Measurements from ENCODE around the gene RASL11B.

The RASL11B gene

GRCh38 chr4:52823702-52824092 lies 38.4 kb upstream of the RASL11B start:
- Histone ChIP-seq H3K4me3 (IDR thresholded peaks at IDR 0.05; ENCODE audit: insufficient read depth, low read depth, low read length) (no peak overlapping the region), H3K79me2 (ENCODE audit: insufficient read depth, low read depth) (no peaks in the 10 kb centered on the region), H4K20me1 (ENCODE audit: insufficient read depth) (no peaks in the 10 kb centered on the region), H3K9ac (no peak overlapping the region), H3K4me1 (ENCODE audit: low read depth, poor library complexity, severe bottlenecking) (no peaks in the 10 kb centered on the region), H3K4me2 (no peak overlapping the region), H2AFZ (ENCODE audit: low read depth) (no peak overlapping the region), H3K27me3 (ENCODE audit: insufficient read depth, low read depth) (no peaks in the 10 kb centered on the region), H3K27ac (no peak overlapping the region), H3K36me3 (ENCODE audit: insufficient read depth) (no peaks in the 10 kb centered on the region)
- TF ChIP-seq CTCF (conservative IDR thresholded peaks at IDR 0.05; ENCODE audit: low read depth, low read length), result no peak

GRCh38 chr4:52824270-52824602 lies 37.9 kb upstream of the RASL11B start:
- no peak for TF ChIP-seq CTCF (conservative IDR thresholded peaks at IDR 0.05; ENCODE audit: low read depth, low read length)
- H2AFZ ChIP-seq (ENCODE audit: low read depth), result no peak overlapping the region
- no peaks in the 10 kb centered on the region for H3K27me3 ChIP-seq (ENCODE audit: insufficient read depth, low read depth)
- no peaks in the 10 kb centered on the region for H3K79me2 ChIP-seq (ENCODE audit: insufficient read depth, low read depth)
- H4K20me1 ChIP-seq (ENCODE audit: insufficient read depth), result no peaks in the 10 kb centered on the region
- H3K27ac ChIP-seq, result no peak overlapping the region
- H3K4me1 ChIP-seq (ENCODE audit: low read depth, poor library complexity, severe bottlenecking), result no peaks in the 10 kb centered on the region
- H3K36me3 ChIP-seq (ENCODE audit: insufficient read depth), result no peaks in the 10 kb centered on the region
- H3K4me3 ChIP-seq (IDR thresholded peaks at IDR 0.05; ENCODE audit: insufficient read depth, low read depth, low read length), result no peak overlapping the region
- H3K4me2 ChIP-seq, result no peak overlapping the region
- H3K9ac ChIP-seq, result no peak overlapping the region

GRCh38 chr4:52824603-52825459 lies 37.3 kb upstream of the RASL11B start:
- Histone ChIP-seq H3K36me3 (ENCODE audit: insufficient read depth) (no peaks in the 10 kb centered on the region), H3K27ac (no peak overlapping the region), H3K4me3 (IDR thresholded peaks at IDR 0.05; ENCODE audit: insufficient read depth, low read depth, low read length) (no peak overlapping the region), H3K27me3 (ENCODE audit: insufficient read depth, low read depth) (no peaks in the 10 kb centered on the region), H4K20me1 (ENCODE audit: insufficient read depth) (no peaks in the 10 kb centered on the region), H3K79me2 (ENCODE audit: insufficient read depth, low read depth) (no peaks in the 10 kb centered on the region), H3K4me1 (ENCODE audit: low read depth, poor library complexity, severe bottlenecking) (no peaks in the 10 kb centered on the region), H2AFZ (ENCODE audit: low read depth) (no peak overlapping the region), H3K9ac (no peak overlapping the region), H3K4me2 (no peak overlapping the region)
- no peak for TF ChIP-seq CTCF (conservative IDR thresholded peaks at IDR 0.05; ENCODE audit: low read depth, low read length)

- Histone ChIP-seq H4K20me1 (ENCODE audit: insufficient read depth) (no peaks in the 10 kb centered on the region), H3K9ac (no peak overlapping the region), H3K36me3 (ENCODE audit: insufficient read depth) (no peaks in the 10 kb centered on the region), H2AFZ (ENCODE audit: low read depth) (no peak overlapping the region), H3K27ac (no peak overlapping the region), H3K4me3 (IDR thresholded peaks at IDR 0.05; ENCODE audit: insufficient read depth, low read depth, low read length) (no peak overlapping the region), H3K4me2 (no peak overlapping the region), H3K27me3 (ENCODE audit: insufficient read depth, low read depth) (no peaks in the 10 kb centered on the region), H3K79me2 (ENCODE audit: insufficient read depth, low read depth) (no peaks in the 10 kb centered on the region), H3K4me1 (ENCODE audit: low read depth, poor library complexity, severe bottlenecking) (no peaks in the 10 kb centered on the region)
- TF ChIP-seq CTCF (conservative IDR thresholded peaks at IDR 0.05; ENCODE audit: low read depth, low read length), result no peak
These were observed 36.5 kb upstream of the RASL11B start for GRCh38 chr4:52825460-52826090.
